SK-N-SH treated with all-trans-retinoic acid at 6 μM for 48 hours (cell line): ENCODE measurements around the gene KMT2B.

Experiments used
- ATAC-seq: fragments of 200-7000 bp; cut with Tn5 transposase; 3 replicates; pipeline ENCODE4 v1.9.1; 2020; ENCODE audit warnings: mild to moderate bottlenecking, moderate library complexity
- ARNTL ChIP-seq: fragments of 450-650 bp; formaldehyde crosslinking; IDR thresholded peaks from 2 replicates; pipeline ENCODE4 v1.5.0; 2020; ENCODE audit warnings: low read depth, mild to moderate bottlenecking, moderate library complexity, borderline replicate concordance
- BACH2 ChIP-seq: fragments of 250-450 bp; sonication (Bioruptor Pico); IDR thresholded peaks from 2 replicates; pipeline ENCODE4 v1.9.0; 2021; ENCODE audit warnings: mild to moderate bottlenecking, borderline replicate concordance
- CSDC2 ChIP-seq: fragments of 250-450 bp; sonication (Bioruptor Pico); IDR thresholded peaks from 2 replicates; pipeline ENCODE4 v1.5.0; 2020; ENCODE audit warnings: mild to moderate bottlenecking, moderate library complexity
- ESRRG ChIP-seq: fragments of 250-450 bp; sonication (Bioruptor Pico); IDR thresholded peaks from 2 replicates; pipeline ENCODE4 v1.6.1; 2021; ENCODE audit warnings: mild to moderate bottlenecking
- GLIS3 ChIP-seq: fragments of 250-450 bp; sonication (Bioruptor Pico); IDR thresholded peaks from 2 replicates; pipeline ENCODE4 v1.5.0; 2020; ENCODE audit warnings: mild to moderate bottlenecking, moderate library complexity
- ISL1 ChIP-seq: fragments of 250-450 bp; sonication (Bioruptor Pico); IDR thresholded peaks from 2 replicates; pipeline ENCODE4 v2.1.2; 2022; ENCODE audit warnings: mild to moderate bottlenecking, moderate library complexity
- OSR1 ChIP-seq: fragments of 250-450 bp; sonication (Bioruptor Pico); IDR thresholded peaks from 2 replicates; pipeline ENCODE4 v1.8.0; 2022; ENCODE audit warnings: moderate library complexity, mild to moderate bottlenecking, inconsistent platforms
- PPARA ChIP-seq: fragments of 250-450 bp; sonication (Bioruptor Pico); IDR thresholded peaks from 2 replicates; pipeline ENCODE4 v1.5.0; 2020; ENCODE audit warnings: mild to moderate bottlenecking, borderline replicate concordance
- RARB ChIP-seq: fragments of 250-450 bp; sonication (Bioruptor Pico); IDR thresholded peaks from 2 replicates; pipeline ENCODE4 v1.8.0; 2021; ENCODE audit warnings: mild to moderate bottlenecking, moderate library complexity
- SNAI2 ChIP-seq: fragments of 250-450 bp; sonication (Bioruptor Pico); IDR thresholded peaks from 2 replicates; pipeline ENCODE4 v1.5.0; 2020; ENCODE audit warnings: mild to moderate bottlenecking, moderate library complexity
- TCF4 ChIP-seq: fragments of 250-450 bp; sonication (Bioruptor Pico); IDR thresholded peaks from 2 replicates; pipeline ENCODE4 v1.8.0; 2021; ENCODE audit warnings: mild to moderate bottlenecking, moderate library complexity, borderline replicate concordance
- TOX ChIP-seq: fragments of 250-450 bp; sonication (Bioruptor Pico); IDR thresholded peaks from 2 replicates; pipeline ENCODE4 v1.8.0; 2021; ENCODE audit warnings: mild to moderate bottlenecking, moderate library complexity, borderline replicate concordance
- ZC3H10 ChIP-seq: fragments of 250-450 bp; sonication (Bioruptor Pico); IDR thresholded peaks from 2 replicates; pipeline ENCODE4 v1.5.1; 2021; ENCODE audit warnings: mild to moderate bottlenecking, moderate library complexity
- ZFP3 ChIP-seq: fragments of 250-450 bp; sonication (Bioruptor Pico); IDR thresholded peaks from 2 replicates; pipeline ENCODE4 v1.5.0; 2020; ENCODE audit warnings: mild to moderate bottlenecking, moderate library complexity
- ZFP30 ChIP-seq: fragments of 450-650 bp; formaldehyde crosslinking; IDR thresholded peaks from 2 replicates; pipeline ENCODE4 v1.5.0; 2022; ENCODE audit warnings: mild to moderate bottlenecking, moderate library complexity
- ZNF565 ChIP-seq: fragments of 450-650 bp; formaldehyde crosslinking; conservative IDR thresholded peaks from 2 replicates; pipeline ENCODE4 v1.5.0; 2020; ENCODE audit warnings: low read depth, mild to moderate bottlenecking, moderate library complexity
- ZNF70 ChIP-seq: fragments of 450-650 bp; formaldehyde crosslinking; IDR thresholded peaks from 2 replicates; pipeline ENCODE4 v1.5.0; 2020; ENCODE audit warnings: mild to moderate bottlenecking, moderate library complexity
- ZNF8 ChIP-seq: fragments of 450-650 bp; formaldehyde crosslinking; IDR thresholded peaks from 2 replicates; pipeline ENCODE4 v1.5.0; 2020; ENCODE audit warnings: mild to moderate bottlenecking, moderate library complexity
- TF ChIP-seq, protein P1 (sequence below): fragments of 250-450 bp; sonication (Bioruptor Pico); IDR thresholded peaks from 2 replicates; pipeline ENCODE4 v1.5.1; 2021; ENCODE audit warnings: mild to moderate bottlenecking, moderate library complexity
- TF ChIP-seq, protein P2 (sequence below): fragments of 250-450 bp; sonication (Bioruptor Pico); IDR thresholded peaks from 2 replicates; pipeline ENCODE4 v1.8.0; 2020; ENCODE audit warnings: mild to moderate bottlenecking, moderate library complexity, borderline replicate concordance
- TF ChIP-seq, protein P3 (sequence below): fragments of 250-450 bp; sonication (Bioruptor Pico); IDR thresholded peaks from 2 replicates; pipeline ENCODE4 v1.5.0; 2020; ENCODE audit warnings: mild to moderate bottlenecking, moderate library complexity
- TF ChIP-seq, protein P4 (sequence below): fragments of 250-450 bp; sonication (Bioruptor Pico); IDR thresholded peaks from 2 replicates; pipeline ENCODE4 v1.8.0; 2021; ENCODE audit warnings: low read depth, mild to moderate bottlenecking, moderate library complexity, borderline replicate concordance

KMT2B gene

GRCh38 chr19:35710784-35711723, 6.7 kb upstream of the KMT2B start:
- ATAC-seq: no peak; the same call in 2 of the 3 replicates
- TF ChIP-seq ISL1 (CRISPR knock-in tag): no peak
- no peak for TF ChIP-seq PPARA
- no peak for TF ChIP-seq ZFP30 (CRISPR knock-in tag)
- no peak for TF ChIP-seq TOX (CRISPR knock-in tag)
- no peak for TF ChIP-seq ZNF8
- no peak for TF ChIP-seq ZNF70 (CRISPR knock-in tag)

- TF ChIP-seq BACH2 (CRISPR knock-in tag) (no peak), ZNF70 (CRISPR knock-in tag) (no peak), TOX (CRISPR knock-in tag) (no peak), ZC3H10 (CRISPR knock-in tag) (no peak), SNAI2 (CRISPR knock-in tag) (no peak), ZFP3 (CRISPR knock-in tag) (no peak), OSR1 (CRISPR knock-in tag) (no peak), ZFP30 (CRISPR knock-in tag) (no peak), ZNF8 (no peak), ZNF565 (CRISPR knock-in tag) (no peak), ARNTL (no peak), RARB (CRISPR knock-in tag) (no peak), CSDC2 (CRISPR knock-in tag) (no peak), GLIS3 (no peak), ISL1 (CRISPR knock-in tag) (no peak), PPARA (no peak)
- TF ChIP-seq, protein P1, sequence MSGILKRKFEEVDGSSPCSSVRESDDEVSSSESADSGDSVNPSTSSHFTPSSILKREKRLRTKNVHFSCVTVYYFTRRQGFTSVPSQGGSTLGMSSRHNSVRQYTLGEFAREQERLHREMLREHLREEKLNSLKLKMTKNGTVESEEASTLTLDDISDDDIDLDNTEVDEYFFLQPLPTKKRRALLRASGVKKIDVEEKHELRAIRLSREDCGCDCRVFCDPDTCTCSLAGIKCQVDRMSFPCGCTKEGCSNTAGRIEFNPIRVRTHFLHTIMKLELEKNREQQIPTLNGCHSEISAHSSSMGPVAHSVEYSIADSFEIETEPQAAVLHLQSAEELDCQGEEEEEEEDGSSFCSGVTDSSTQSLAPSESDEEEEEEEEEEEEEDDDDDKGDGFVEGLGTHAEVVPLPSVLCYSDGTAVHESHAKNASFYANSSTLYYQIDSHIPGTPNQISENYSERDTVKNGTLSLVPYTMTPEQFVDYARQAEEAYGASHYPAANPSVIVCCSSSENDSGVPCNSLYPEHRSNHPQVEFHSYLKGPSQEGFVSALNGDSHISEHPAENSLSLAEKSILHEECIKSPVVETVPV (CRISPR knock-in tag): no peak
- TF ChIP-seq, protein P2, sequence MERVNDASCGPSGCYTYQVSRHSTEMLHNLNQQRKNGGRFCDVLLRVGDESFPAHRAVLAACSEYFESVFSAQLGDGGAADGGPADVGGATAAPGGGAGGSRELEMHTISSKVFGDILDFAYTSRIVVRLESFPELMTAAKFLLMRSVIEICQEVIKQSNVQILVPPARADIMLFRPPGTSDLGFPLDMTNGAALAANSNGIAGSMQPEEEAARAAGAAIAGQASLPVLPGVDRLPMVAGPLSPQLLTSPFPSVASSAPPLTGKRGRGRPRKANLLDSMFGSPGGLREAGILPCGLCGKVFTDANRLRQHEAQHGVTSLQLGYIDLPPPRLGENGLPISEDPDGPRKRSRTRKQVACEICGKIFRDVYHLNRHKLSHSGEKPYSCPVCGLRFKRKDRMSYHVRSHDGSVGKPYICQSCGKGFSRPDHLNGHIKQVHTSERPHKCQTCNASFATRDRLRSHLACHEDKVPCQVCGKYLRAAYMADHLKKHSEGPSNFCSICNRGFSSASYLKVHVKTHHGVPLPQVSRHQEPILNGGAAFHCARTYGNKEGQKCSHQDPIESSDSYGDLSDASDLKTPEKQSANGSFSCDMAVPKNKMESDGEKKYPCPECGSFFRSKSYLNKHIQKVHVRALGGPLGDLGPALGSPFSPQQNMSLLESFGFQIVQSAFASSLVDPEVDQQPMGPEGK (CRISPR knock-in tag): no peak
- TF ChIP-seq, protein P3, sequence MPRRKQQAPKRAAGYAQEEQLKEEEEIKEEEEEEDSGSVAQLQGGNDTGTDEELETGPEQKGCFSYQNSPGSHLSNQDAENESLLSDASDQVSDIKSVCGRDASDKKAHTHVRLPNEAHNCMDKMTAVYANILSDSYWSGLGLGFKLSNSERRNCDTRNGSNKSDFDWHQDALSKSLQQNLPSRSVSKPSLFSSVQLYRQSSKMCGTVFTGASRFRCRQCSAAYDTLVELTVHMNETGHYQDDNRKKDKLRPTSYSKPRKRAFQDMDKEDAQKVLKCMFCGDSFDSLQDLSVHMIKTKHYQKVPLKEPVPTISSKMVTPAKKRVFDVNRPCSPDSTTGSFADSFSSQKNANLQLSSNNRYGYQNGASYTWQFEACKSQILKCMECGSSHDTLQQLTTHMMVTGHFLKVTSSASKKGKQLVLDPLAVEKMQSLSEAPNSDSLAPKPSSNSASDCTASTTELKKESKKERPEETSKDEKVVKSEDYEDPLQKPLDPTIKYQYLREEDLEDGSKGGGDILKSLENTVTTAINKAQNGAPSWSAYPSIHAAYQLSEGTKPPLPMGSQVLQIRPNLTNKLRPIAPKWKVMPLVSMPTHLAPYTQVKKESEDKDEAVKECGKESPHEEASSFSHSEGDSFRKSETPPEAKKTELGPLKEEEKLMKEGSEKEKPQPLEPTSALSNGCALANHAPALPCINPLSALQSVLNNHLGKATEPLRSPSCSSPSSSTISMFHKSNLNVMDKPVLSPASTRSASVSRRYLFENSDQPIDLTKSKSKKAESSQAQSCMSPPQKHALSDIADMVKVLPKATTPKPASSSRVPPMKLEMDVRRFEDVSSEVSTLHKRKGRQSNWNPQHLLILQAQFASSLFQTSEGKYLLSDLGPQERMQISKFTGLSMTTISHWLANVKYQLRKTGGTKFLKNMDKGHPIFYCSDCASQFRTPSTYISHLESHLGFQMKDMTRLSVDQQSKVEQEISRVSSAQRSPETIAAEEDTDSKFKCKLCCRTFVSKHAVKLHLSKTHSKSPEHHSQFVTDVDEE (CRISPR knock-in tag): no peak
- ATAC-seq: no peak
Observed at GRCh38 chr19:35712567-35713505, 5.0 kb upstream of the KMT2B start.

DNA sequence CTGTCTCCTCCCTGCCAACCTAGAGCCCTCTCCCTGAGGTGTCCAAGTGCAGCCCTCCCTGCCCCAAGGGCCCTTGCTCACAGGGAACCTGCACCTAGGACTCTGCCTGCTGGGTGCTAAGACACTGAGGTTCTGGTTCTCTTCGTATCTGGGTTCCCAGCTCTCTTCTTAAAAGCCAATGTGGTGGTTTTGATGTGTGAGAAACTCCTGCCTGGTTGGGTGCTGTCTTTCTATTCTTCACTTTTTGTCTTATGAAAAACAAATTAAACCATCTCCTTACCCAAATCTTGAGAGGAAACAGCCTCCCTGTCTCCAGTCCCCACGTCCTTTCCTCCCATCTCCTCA, 4.3 kb upstream of the KMT2B start:
- no peak for TF ChIP-seq ESRRG (CRISPR knock-in tag)
- TF ChIP-seq ISL1 (CRISPR knock-in tag): no peak
- TF ChIP-seq, protein P4, sequence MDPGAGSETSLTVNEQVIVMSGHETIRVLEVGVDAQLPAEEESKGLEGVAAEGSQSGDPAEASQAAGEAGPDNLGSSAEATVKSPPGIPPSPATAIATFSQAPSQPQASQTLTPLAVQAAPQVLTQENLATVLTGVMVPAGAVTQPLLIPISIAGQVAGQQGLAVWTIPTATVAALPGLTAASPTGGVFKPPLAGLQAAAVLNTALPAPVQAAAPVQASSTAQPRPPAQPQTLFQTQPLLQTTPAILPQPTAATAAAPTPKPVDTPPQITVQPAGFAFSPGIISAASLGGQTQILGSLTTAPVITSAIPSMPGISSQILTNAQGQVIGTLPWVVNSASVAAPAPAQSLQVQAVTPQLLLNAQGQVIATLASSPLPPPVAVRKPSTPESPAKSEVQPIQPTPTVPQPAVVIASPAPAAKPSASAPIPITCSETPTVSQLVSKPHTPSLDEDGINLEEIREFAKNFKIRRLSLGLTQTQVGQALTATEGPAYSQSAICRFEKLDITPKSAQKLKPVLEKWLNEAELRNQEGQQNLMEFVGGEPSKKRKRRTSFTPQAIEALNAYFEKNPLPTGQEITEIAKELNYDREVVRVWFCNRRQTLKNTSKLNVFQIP (CRISPR knock-in tag): no peak
- no peak for TF ChIP-seq PPARA
- TF ChIP-seq, protein P2 (CRISPR knock-in tag): no peak
- no peak for TF ChIP-seq ARNTL
- no peak for TF ChIP-seq TOX (CRISPR knock-in tag)
- no peak for TF ChIP-seq OSR1 (CRISPR knock-in tag)
- TF ChIP-seq ZNF565 (CRISPR knock-in tag): no peak
- no peak for TF ChIP-seq RARB (CRISPR knock-in tag)
- no peak for TF ChIP-seq CSDC2 (CRISPR knock-in tag)
- TF ChIP-seq SNAI2 (CRISPR knock-in tag): no peak
- TF ChIP-seq ZNF70 (CRISPR knock-in tag): no peak
- TF ChIP-seq ZC3H10 (CRISPR knock-in tag): no peak
- no peak for TF ChIP-seq TCF4 (CRISPR knock-in tag)
- no peak for TF ChIP-seq ZFP3 (CRISPR knock-in tag)
- ATAC-seq: no peak
